Activated effector memory CD4-positive, alpha-beta T cell treated with anti-CD3 and anti-CD28 coated beads, Interleukin-2, amount 50 U/mL, for 16 hours (primary cell): ENCODE data around the gene RNF17.
"Not testable (repeated sequence)": the region's sequence is repeated elsewhere in the genome, so short reads cannot be mapped to it uniquely, and the experiment has no call there.

Source experiments
- DNase-seq: peaks from one replicate; pipeline ENCODE4 v3.0.0-alpha.2; 2020

The RNF17 gene

DNA sequence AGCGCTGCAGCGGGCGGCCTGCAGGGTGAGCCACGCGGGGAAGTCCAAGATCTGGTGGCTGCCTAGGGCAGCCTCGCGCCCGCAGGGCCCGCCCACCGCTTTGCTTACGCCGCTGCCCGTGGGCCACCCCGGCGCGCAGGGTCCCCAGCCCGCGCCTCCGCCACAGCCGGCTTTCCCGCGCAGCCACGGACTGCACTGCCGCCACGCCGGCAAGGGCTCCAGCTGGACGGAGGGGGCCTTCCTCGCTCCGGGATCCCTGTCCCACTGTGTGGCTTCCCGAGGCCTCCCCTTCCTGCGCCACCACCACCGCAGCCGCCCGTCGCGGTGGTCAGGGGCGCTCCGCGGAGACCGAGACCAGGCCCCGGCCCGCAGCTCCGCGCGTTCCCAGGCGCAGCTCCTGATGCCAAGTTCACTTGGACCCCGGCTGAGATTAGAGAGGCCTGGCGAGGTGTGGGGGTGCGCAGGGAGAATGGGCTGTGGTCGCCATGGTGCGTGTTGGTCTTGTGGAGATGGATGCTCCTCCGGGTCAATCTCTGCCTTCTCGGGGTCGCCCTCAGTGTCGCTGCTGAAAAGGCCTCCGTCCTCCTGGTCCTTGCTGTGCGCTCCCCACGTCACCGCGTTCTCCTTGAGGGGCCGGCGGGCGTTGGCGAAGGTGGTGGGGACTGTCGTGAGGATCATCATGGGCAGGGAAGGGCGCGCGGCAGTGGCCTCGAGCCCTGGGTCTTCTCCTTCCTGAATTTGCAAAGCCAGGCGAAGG lies 17.9 kb upstream of the RNF17 start:
- DNase-seq, result no peak

DNA sequence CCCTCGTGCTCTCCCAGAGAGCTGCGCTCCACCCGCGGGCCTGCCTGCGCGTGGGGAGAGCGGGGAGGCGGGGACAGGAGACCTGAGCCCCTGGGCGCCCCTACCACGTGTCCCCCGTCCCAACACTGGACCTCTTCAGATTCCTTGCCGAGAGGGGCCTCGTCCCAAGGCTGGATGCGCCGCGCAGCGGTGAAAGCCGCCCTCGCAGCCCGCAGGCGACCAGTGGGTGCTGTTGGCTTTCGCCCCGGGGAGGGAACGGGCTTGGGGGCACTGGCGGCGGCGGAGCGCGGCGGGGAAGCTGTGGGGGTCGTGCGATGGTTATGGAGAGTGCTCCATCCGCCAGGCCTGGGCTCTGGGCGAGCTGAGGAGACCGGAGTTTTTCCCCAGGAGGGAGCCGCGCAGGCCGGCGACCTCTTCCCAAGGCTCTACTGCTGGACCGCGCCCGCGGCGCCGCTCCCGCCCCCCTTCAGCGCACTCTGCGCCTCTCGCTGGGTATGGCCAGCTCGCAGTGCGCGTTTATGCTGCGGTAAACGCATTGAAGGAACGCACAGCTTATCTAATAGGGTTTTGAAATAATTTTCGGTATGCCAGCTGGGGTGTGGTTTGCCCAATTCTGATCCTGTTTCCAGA lies 17.2 kb upstream of the RNF17 start:
- no peak for DNase-seq

DNA sequence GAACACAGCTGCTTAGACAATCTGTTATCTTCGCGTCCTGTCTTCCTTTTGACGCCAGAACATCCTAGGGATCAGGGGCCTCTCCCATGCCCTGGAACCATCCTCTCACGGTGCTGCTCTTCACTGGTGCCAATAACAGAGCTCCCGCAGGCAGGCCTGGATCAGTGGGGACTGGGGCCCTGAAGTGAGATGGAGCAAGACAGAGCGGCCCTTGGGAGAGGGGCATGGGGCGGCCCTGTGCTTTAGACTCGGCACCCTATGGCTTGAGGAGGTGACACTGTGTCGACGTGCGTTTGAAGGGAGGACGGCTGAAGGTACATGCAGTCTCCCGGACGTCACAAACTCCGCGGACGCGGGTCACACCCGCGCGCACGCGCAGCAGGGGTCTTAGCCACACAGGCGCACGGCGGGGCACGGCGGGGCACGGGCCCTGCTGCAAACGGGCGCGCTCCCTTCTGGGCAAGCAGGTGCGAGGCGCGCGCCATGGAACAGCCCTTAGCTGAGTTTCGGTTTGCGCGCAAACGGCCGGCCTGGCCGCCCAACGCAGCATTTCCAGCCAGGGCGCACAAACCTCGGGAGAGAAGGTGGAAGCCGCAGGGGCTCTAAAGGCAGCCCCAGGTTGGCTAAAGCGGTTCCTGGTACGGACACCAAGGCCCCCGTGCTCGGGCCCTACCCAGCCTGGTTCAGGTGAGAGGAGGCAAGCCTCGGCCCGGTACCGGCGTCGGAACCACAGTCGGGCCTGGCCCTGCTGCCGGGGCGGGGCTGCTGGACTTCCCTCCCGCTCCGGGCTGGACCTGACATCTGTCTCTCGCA lies 16.5 kb upstream of the RNF17 start:
- DNase-seq, result no peak

DNA sequence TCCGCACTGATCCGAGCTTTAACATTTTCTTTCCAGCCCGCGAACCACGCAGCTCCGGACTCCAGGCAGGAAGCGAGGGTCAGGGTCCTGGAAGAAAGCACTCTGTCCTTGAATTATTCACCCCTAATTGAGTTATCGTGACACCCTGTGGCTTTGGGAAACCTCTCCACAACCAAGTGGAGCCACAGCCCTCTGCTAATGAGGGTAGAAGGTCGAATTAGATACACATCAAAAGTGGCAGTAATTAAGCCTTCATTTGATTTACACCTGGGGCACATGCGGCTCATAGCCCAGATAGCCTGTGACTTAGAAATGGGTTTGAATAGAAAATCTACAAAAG lies 15.9 kb upstream of the RNF17 start:
- DNase-seq, result no peak

DNA sequence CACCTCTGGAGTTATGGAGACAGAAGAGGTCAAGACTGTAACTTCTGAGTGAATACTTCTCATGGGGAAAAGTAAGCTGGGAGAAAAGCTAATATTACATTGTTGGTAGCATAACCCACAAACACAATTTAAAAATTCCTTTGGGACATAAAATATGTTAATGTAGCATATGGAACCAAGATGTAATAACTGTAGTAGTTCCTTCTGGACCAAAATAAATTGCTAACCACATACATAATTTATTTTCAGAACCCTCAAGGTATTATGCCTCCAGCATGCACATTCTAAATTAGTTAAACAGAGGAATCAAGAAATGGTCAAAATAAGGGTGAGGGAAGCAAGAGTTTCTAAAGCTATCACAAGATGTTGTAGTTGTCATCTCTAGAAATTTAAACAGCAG lies 4.8 kb upstream of the RNF17 start:
- DNase-seq, result no peak

DNA sequence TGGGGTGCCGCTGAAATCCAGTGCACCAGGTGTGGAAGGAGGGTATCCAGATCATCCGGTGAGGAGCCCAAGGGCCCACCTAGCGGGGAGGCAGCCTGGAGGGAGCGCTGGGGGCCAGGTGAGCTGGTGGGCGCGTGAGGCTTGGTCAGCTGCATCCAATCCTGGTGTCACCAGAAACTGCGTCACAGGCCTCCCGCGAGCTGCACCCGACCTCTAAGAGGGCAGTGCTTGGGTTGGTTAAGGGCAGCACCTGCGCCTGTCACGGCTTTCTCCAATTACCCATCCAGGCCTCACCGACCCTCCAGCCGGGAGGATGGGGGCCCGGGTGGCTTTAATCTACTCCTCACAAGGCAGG lies 284 bp downstream of the RNF17 start:
- no peak for DNase-seq

DNA sequence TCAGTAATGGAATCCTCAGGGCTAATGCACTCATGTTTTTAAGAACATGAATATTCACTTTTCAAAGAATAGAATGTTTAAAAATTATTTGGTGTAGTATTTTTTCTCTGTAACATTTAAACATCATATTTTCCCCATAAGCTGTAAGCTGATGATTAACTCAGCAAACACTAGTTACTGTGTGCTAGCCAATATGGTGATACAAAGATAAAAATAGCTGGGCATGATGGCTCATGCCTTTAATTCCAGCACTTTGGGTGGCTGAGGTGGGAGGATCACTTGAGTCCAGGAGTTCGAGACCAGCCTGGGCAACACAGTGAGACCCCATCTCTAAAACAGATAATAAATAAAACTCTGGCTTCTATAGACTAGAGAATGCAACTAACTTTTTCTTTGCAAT lies 13.2 kb downstream of the RNF17 start:
- no peak for DNase-seq

DNA sequence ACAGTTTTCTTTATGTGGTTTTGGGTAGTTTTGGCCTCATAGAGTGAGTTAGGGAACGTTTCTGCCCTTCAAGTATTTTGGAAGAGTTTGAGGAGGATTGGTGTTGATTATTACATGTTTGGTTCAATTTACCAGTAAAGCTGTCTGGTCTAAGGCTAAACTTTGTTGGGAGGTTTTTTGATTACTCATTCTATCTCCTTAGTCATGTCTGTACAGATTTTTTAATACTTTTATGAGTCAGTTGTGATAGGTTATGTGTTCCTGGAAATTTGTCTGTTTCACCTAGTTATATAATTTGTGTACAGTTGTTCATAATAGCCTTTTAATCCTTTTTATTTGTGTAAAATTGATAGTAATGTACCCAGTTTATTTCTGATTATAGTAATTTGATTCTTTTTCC lies 20.4 kb downstream of the RNF17 start:
- no peak for DNase-seq

DNA sequence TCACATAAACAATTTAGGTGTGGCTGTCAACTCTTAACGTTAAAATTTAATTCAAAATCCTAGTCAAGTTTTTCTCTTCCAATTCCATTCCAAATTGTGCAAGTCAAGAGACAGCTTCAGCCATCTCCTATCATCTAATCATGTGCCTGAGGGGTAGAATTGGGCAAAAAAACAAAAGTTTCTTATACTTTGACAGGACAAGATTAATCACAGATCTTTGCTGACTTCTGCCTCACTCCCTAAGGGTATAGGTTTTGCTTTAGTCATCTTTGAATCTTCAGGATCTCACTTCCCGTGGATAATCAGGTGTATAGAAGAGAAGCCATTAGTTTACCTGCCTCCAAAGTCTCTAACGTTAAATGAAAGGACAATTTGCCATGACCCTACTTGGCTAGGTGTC lies 24.6 kb downstream of the RNF17 start:
- no peak for DNase-seq

DNA sequence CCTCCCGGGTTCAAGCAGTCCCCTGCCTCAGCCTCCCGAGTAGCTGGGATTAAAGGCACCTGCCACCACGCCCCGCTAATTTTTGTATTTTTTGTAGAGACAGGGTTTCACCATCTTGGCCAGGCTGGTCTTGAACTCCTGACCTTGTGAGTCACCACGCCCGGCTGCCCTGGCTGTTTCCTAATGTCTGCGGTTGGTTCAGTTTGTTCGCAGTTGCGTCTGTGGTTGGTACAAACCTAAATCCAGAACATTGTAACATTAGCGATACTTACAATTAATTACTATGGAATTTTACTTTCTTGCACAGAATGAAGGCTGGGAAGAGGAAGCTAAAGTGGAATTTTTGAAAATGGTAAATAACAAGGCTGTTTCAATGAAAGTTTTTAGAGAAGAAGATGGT lies 38.1 kb downstream of the RNF17 start:
- DNase-seq, result no peak

DNA sequence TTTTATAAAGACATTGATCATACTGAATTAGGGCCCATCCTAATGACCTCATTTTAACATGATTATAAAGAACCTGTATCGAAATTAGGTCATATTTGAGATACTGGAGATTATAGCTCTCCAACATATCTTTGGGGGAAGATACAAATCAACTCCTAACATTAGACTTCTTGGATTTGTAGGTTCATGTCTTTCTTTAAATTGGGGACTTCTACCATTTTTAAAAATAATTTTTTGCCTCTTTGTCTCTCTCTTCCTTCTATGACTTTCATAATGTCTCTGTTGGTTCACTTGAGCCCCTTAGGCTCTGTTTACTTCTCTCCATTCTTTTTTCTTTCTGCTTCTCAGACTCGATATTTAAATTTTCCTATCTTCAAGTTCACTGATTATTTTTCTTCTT lies 57.2 kb downstream of the RNF17 start:
- no peak for DNase-seq

DNA sequence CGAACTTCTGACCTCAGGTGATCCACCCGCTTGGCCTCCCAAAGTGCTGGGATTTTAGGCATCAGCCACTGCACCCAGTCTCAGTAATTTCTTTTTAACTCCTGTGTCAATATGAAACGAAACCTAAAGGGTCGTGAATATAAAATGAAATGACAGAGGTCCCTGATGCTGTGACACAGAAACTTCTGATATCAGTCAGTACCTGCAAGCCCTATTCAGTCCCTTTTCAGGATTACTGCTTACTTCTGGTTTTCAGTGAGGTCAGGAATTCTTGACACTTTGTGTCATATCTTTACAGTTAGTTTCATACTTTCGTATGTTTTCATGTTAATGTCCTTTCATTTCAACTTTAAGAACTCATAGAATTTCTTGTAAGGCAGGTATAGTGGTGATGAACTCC lies 58.7 kb downstream of the RNF17 start:
- DNase-seq, result no peak

DNA sequence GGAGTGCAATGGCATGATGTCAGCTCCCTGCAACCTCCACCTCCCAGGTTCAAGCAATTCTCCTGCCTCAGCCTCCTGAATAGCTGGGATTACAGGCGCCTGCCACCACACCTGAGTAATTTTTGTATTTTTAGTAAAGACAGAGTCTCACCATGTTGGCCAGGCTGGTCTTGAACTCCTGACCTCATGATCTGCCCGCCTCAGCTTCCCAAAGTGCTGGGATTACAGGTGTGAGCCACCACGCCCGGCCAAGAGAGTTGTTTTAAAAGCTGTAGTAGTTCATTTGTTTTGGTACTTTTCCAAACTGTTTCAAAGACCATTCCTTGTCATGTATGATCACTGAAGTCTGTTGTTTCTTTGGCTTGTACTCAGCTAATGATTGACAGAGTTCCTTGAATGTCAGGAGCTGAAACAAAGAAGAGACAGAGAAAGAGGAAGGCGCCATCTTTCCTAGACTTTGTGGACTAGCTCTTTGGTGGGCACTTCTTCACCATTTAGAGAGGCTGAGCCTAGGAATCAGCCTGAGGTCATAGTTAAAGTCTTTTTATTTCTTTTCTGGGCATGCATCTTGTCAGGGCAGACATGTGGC lies 59.2 kb downstream of the RNF17 start:
- DNase-seq, result not testable (repeated sequence)

DNA sequence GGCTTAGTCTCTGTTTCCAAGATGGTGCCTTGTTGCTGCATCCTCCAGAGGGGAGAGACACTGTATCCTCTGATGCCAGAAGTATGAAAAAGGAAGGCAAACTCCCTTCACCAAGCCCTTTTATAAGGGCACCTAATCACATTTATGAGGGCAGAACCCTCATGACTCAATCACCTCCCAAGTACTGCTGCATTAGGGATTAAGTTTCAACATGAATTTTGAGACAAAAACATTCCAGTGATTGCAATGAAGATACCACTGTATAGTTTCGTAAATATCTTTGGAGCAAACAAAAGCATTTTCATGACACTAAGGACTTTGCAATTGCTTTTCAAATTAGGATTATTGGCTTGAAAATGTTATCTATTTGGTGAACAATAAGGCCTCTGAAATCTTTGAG lies 63.8 kb downstream of the RNF17 start:
- DNase-seq, result no peak

DNA sequence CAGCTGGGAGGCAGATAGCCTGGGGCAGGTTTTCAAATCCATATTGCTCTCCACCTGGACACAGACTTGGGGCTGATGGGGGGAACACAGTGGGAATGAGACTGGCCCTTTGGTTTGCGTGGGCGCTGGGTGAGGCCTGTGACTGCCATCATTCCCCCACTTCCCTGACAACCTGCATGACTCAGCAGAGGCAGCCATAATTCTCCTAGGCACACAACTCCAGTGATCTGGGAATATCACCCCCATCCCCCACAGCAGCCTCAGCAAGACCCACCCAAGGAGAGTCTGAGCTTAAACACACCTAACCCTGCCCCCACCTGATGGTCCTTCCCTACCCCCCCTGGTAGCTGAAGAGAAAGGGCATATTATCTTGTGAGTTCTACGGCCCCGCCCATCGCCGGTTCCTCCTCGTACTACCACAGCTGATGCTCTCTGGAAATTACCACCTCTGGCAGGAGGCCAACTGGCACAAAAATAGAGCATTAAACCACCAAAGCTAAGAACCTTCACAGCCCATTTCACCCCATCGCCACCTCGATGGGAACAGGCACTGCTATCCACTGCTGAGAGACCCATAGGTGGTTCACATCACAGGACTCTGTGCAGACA lies 71.0 kb downstream of the RNF17 start:
- DNase-seq, result no peak

DNA sequence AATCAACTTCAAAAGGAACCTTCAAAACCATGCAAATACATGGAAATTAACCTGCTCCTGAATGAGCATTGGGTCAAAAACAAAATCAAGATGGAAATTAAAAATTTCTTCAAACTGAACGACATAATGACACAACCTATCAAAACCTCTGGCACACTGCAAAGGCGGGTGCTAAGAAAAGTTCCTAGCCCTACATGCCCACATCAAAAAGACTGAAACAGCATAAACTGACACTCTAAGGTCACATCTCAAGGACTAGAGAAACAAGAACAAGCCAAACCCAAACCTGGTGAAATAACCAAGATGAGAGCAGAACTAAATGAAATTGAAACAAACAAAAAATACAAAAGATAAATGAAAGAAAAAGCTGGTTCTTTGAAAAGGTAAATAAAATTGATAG lies 73.6 kb downstream of the RNF17 start:
- DNase-seq, result not testable (repeated sequence)

DNA sequence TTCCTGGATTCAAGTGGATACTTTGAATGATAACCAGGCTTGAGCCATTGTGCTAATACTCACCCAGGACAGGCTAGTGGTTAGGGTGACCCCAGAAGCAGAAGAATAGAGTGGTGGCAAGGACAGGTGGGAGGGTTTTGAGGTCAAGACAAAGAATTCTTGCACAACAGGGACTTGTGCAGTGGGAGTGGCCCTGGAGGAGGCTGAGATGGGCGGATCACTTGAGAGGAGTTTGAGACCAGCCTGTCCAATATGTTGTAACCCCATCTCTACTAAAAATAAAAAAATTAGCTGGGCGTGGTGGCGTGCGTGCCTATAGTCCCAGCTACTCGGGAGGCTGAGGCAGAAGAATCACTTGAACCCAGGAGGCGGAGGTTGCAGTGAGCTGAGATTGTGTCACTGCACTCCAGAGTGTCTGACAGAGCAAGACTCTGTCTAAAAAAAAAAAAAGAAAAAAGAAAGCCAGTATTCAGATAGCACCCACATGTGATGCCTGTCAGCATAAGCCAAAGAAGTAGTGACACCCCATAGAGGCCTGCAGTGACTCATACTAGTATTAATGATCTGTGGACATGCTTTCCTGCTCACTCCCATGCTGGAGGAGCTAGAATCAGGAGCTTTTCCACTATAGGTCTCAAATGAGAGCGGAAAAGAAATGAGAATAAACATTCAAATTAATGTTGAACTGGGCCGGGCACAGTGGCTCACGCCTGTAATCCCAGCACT lies 78.7 kb downstream of the RNF17 start:
- no peak for DNase-seq

DNA sequence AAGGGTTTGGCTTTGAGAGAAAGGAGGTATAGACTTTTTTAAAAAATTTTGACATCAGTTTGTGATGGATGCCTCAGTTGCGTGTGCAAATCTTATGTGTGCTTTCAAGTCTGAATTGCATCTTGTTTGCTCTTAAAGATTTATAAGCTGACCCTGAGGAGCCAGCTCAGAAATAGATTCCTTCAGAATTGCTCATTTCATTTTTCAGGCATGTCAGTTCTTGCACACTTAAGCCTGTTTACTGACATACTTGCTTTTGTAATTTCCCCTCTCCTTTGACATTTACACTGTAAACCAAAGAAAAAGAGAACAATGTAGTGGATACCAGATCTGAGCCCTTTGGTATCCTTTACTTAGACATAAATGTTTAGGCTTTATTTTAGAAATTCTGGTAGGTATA lies 87.6 kb downstream of the RNF17 start:
- DNase-seq, result no peak

DNA sequence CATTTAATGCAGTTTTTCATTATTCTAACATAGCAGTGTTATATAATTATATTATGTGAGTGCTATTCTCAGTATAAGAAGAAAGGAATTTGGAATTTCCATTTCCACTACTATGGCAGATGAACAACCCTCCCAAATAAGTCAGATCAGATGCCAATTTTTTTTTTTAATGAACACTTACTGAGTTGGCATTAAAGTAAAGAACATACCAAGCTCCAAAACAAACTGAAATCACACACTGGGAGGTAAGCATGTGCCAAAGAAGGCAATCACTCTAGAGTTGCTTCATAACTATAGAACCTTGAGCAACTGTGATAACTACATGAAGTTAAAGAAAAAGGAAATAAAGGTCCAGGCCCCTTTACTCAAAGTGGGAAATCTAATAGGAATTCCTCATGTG lies 90.3 kb downstream of the RNF17 start:
- no peak for DNase-seq

DNA sequence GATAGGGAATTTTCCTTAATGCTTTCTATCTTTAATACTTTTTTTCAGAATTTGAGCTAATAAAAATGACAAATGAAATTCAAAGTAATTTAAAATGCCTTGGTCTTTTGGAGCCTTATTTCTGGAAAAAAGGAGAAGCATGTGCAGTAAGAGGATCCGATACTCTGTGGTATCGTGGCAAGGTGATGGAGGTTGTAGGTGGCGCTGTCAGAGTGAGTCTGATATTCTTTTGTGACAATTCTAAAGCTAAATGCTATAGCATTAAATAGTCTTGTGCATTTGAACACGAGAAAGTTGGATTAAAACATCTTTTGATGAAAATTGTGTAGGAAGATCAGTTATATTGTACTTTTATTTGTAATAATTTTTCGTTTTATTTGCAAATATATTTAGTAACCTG lies 95.0 kb downstream of the RNF17 start:
- DNase-seq, result no peak

DNA sequence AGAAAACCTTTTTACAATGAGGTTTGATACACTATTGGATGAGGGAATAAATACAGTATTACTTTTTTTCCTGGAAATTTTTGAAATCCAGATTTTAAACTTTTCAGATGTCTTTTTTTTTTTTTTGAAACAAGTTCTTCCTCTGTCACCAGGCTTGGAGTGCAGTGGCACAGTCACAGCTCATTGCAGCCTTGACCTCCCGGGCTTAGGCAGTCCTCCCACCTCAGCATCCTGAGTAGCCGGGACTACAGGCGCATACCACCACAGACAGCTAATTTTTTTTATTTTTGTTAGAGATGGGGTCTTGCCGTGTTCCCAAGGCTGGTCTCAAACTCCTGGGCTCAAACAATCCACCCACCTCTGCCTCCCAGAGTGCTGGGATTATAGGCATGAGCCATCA lies 96.8 kb downstream of the RNF17 start:
- DNase-seq, result no peak

DNA sequence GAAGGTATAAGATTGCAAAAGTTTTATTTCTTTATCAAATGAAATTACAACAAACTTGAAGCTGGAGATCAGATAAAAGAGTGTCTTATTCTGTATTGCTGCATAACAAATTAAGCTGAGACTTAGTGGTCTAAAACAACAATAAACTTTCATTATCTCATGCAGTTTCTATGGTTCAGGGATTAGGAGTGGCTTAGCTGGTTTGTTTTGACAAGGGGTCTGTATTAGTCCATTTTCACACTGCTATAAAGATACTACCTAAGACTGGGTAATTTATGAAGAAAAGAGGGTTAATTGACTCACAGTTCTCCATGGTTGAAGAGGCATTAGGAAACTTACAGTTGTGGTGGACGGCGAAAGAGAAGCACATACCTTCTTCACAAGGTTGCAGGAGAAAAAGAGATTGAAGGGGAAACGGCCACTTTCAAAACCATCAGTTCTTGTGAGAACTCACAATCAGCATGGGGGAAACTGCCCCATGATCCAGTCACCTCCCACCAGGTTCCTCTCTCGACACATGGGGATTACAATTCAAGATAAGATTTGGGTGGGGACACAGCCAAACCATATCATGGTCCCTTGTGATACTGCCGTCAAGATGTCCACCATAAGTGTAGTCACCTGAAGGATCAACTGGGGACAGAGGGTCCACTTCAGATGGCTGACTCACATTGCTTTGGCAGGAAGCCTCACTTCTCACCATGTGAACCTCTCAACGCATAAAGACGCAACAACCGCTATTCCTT lies 97.8 kb downstream of the RNF17 start:
- DNase-seq, result no peak
